Renal cortex interstitium (tissue), 11 donors: ENCODE measurements around the gene ESPN. TPM values are rescaled to one million over a fixed set of nuclear protein-coding genes. Genes with fewer than 3 reads are reported as not detected.
"Not testable (repeated sequence)": the region's sequence is repeated elsewhere in the genome, so short reads cannot be mapped to it uniquely, and the experiment has no call there.

Experiments used
- DNase-seq, 11 donors: peaks; one replicate each; pipeline ENCODE4 v3.0.0-alpha.2; 2013; ENCODE audit warnings: low read depth in 9 of 11, low spot score in 4 of 11; ENCODE audit errors: extremely low read depth in 1 of 11
- polyA plus RNA-seq, 3 donors: library from polyadenylated mRNA; unstranded; fragments of 120-200 nt; gene quantifications; one replicate each; pipeline ENCODE4 v1.2.1, GENCODE V29; 2013; ENCODE audit not compliant: insufficient read length in 3 of 3

ESPN gene
- polyA plus RNA-seq, 3 donors: 12.4 to 31.4 (median 15.6) TPM

GRCh38 chr1:6488602-6489382 is 64.2 kb downstream of the ESPN start:
- DNase-seq: no peak

GRCh38 chr1:6489383-6489765 is 64.8 kb downstream of the ESPN start:
- DNase-seq: no peak

DNA sequence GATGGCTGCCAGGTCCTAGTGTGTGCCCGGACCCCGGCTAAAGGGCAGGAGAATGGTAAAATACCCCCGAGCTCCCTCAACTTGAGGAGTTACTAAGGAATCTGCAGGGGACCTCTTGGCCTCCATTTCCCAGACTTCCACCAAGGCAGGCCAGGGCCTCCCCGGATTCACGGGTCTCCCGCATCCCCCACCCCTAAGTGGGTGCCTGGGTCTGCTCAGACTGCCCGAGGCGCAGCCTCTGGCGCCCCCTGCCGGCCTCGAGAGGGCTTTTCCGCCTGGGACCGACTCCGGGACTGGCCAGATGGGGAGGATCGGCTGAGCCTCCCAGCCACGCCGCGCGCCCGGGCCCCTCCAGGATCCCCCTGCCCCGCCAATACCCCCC is 65.2 kb downstream of the ESPN start:
- peak in 7 of 11 donors; percentile 53 to 70 (median 67) for DNase-seq

DNA sequence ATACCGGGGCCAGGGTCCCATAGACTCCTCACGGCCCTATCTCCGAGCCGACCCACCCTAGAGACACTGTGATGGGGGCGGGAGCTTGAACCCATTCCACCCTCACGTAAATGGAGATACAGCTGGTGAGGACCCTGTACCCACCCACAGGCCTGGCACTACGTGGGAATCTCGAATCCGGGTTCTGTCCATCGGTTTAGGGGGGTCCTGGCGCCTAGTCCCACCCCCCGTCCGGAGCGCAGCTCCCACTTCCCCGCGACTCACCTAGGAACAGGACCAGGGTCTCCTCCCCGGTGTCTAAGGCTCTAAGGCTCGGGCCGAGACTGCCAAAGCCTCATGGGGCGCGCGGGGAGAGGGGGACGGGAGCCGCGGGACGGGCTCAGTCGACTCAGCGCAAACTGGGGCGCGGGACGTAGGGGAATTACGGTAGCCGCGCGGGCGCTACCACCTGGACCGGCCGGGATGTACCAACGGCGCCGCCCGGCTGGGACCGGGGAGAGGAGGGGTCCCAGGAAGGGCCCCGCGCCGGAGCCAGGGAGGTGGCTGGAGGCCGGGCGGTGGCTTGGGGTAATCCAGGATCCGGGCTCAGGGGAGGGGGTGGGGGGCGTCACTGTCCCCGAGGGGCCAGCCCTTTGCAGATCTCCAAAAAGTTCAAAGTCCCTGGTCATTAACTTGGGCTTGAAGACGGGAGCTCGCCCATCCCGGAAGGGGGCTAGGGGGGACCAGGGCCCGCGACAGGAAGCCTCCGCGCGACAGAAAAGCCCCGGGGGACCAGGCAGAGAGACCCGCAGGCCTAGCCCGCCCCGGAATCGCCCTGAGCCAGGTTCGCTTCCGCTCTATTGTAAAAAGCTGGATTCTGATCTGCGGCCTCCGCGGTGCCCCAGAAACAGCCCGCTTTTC is 65.9 kb downstream of the ESPN start:
- peak in 8 of 11 donors; percentile 52 to 77 (median 68) for DNase-seq

- DNase-seq: no peak
Measured at GRCh38 chr1:6491081-6491449, 66.5 kb downstream of the ESPN start.

DNA sequence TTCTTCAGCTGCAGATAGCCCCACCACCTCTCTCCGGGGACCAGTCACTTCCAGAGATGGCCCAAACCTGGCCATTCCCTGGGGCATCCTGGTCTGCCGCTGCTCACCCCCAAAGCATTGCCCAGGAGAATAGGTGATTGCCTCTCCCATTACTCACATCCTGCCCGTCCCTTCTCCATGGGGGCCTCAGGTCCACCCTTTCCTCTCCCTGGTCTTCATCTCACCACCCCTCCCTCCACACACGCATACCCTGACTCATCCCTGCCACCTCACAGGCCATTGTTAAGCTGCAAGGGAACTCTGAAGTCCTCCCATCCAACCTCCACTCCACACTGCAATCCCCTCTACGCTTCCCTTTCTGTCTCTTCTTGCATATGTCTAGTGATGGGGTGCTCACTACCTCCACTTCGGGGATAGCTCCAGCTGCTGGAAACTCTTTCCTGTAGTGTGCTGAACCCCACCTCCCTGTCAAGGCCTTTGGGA is 66.9 kb downstream of the ESPN start, which contains the start of gene PLEKHG5:
Gene PLEKHG5, minus strand, starts transcription at position 188 of the 483 bp plus-strand sequence. CDS start 14,096 bp downstream, outside the sequence.
- no peak for DNase-seq

- no peak for DNase-seq
Measured at GRCh38 chr1:6491966-6492365, 67.4 kb downstream of the ESPN start.

GRCh38 chr1:6493834-6494223 is 69.3 kb downstream of the ESPN start:
- DNase-seq: not testable (repeated sequence)

- no peak for DNase-seq
Measured at GRCh38 chr1:6494627-6495026, 70.1 kb downstream of the ESPN start.

- DNase-seq: no peak
Measured at GRCh38 chr1:6495041-6495441, 70.5 kb downstream of the ESPN start.

GRCh38 chr1:6495540-6496364 is 71.2 kb downstream of the ESPN start:
- DNase-seq: no peak

DNA sequence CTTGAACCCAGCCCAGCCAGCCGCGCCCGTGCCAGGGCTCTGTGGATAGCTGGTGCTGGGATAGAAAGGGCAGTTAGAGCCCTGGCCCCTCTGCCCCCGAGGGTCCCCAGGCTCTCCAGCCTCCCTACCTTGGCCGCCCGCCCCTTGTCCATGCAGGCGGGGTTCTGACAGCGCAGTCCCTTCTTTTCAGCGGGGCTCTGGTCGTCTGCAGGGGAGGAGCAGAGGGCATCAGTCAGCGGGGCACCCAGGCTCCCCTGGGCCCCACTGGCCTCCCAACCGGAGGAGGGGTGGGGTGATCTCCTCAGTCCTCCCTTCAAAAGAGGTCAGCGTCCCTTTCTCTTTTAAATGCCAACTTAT is 71.8 kb downstream of the ESPN start:
- no peak for DNase-seq

- no peak for DNase-seq
Measured at GRCh38 chr1:6496890-6497214, 72.3 kb downstream of the ESPN start.

- peak in 1 of 11 donors; percentile 44 for DNase-seq
Measured at GRCh38 chr1:6497215-6497866, 72.8 kb downstream of the ESPN start.

GRCh38 chr1:6497867-6498575 is 73.4 kb downstream of the ESPN start:
- DNase-seq: no peak

GRCh38 chr1:6498576-6499111 is 74.1 kb downstream of the ESPN start:
- DNase-seq: no peak

- DNase-seq: no peak
Measured at GRCh38 chr1:6499296-6499695, 74.7 kb downstream of the ESPN start.
